Uterus (tissue), 4 donors: ENCODE measurements around the gene RASA3. TPM values are rescaled to one million over a fixed set of nuclear protein-coding genes. Genes with fewer than 3 reads are reported as not detected.
"Not testable (repeated sequence)": the region's sequence is repeated elsewhere in the genome, so short reads cannot be mapped to it uniquely, and the experiment has no call there.

Experiments used
- DNase-seq, 2 donors: peaks; one replicate each; pipeline ENCODE4 v3.0.0-alpha.2; 2019 to 2020
- H3K27ac ChIP-seq, 2 donors: fragments of 200-600 bp; sonication (generic); 1 replicate in 1 of 2; 2 replicates in 1 of 2; pipeline ENCODE4 v1.5.1; 2016 to 2018
- H3K27me3 ChIP-seq, 2 donors: fragments of 200-600 bp; sonication (generic); one replicate each; pipeline ENCODE4 v1.5.1; 2018 to 2019; ENCODE audit warnings: control low read depth in 1 of 2
- H3K36me3 ChIP-seq, 2 donors: fragments of 200-600 bp; sonication (generic); one replicate each; pipeline ENCODE4 v1.5.1; 2019; ENCODE audit warnings: control low read depth in 1 of 2
- H3K4me1 ChIP-seq, 2 donors: fragments of 200-600 bp; sonication (generic); one replicate each; pipeline ENCODE4 v1.5.1; 2018 to 2019; ENCODE audit warnings: control low read depth in 1 of 2
- H3K4me3 ChIP-seq, 2 donors: fragments of 200-600 bp; sonication (generic); 1 replicate in 1 of 2; 2 replicates in 1 of 2; pipeline ENCODE4 v1.5.1; 2018 to 2019; ENCODE audit warnings: mild to moderate bottlenecking in 1 of 2
- H3K9me3 ChIP-seq, 2 donors: fragments of 200-600 bp; sonication (generic); one replicate each; pipeline ENCODE4 v1.5.1; 2019; ENCODE audit warnings: control low read depth in 1 of 2
- POLR2A ChIP-seq, 2 donors: fragments of 450-650 bp; IDR thresholded peaks; one replicate each; pipeline ENCODE4 v1.6.1; 2016; ENCODE audit warnings: antibody characterized with exemption in 2 of 2, mild to moderate bottlenecking in 1 of 2, moderate library complexity in 1 of 2
- intact Hi-C: fragments of 100-400 bp; cut with DNase I; formaldehyde crosslinking; loops from one replicate; pipeline ENCODE4 v1.15.1; 2023; ENCODE audit warnings: low total_unique reads
- total RNA-seq, 4 donors: library from RNA; depleted of rRNA in 3 of 4; stranded (reverse); fragments of >200 nt in 3 of 4; gene quantifications; one replicate each; pipeline versions ENCODE4 v1.1.0 to v1.2.4, GENCODE V29; 2014 to 2023
- TF ChIP-seq, protein P1 (sequence below), 4 experiments: fragments of 200-600 bp in 2 of 4; fragments of 450-650 bp in 2 of 4; sonication (generic) in 2 of 4; IDR thresholded peaks; one replicate each; pipeline ENCODE4 v1.5.1; 2016 to 2019; ENCODE audit warnings: antibody characterized with exemption in 4 of 4, mild to moderate bottlenecking in 2 of 4, moderate library complexity in 1 of 4
- donor health status: DM: yes; HTN: yes; CAD: no.

The RASA3 gene
- total RNA-seq, 4 donors from 2014 or later = 8.5 to 31.6 (median 17.2) TPM

DNA sequence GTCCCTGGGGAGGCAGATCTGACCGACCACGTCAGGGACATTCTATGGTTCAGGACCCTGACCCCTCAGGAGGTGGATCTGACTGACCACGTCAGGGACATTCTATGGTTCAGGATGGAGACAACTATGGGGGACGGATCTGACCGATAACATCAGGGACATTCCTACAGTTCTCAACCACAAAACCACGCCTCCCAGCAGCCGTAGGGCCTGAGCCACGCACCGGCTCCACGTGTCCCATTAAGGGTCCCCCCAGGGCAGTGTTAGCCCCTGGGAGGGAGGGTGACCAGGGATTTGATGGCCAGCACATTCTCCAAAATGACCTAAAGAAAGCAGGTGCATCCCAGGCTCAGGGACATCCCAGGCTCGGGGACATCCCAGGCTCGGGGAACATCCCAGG is 109.5 kb downstream of the RASA3 start:
- Histone ChIP-seq H3K27ac (no peak overlapping the region), H3K4me1 (peaks cover 0 to 6% of the 10 kb centered on the region in 2 donors), H3K36me3 (no peaks in the 10 kb centered on the region), H3K27me3 (no peaks in the 10 kb centered on the region), H3K4me3 (no peak overlapping the region), H3K9me3 (no peaks in the 10 kb centered on the region)
- no peak for DNase-seq
- TF ChIP-seq POLR2A (IDR thresholded peaks at IDR 0.05) = no peak
- TF ChIP-seq, protein P1, sequence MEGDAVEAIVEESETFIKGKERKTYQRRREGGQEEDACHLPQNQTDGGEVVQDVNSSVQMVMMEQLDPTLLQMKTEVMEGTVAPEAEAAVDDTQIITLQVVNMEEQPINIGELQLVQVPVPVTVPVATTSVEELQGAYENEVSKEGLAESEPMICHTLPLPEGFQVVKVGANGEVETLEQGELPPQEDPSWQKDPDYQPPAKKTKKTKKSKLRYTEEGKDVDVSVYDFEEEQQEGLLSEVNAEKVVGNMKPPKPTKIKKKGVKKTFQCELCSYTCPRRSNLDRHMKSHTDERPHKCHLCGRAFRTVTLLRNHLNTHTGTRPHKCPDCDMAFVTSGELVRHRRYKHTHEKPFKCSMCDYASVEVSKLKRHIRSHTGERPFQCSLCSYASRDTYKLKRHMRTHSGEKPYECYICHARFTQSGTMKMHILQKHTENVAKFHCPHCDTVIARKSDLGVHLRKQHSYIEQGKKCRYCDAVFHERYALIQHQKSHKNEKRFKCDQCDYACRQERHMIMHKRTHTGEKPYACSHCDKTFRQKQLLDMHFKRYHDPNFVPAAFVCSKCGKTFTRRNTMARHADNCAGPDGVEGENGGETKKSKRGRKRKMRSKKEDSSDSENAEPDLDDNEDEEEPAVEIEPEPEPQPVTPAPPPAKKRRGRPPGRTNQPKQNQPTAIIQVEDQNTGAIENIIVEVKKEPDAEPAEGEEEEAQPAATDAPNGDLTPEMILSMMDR (IDR thresholded peaks at IDR 0.05) = no peak
- intact Hi-C loops = no loop called here

DNA sequence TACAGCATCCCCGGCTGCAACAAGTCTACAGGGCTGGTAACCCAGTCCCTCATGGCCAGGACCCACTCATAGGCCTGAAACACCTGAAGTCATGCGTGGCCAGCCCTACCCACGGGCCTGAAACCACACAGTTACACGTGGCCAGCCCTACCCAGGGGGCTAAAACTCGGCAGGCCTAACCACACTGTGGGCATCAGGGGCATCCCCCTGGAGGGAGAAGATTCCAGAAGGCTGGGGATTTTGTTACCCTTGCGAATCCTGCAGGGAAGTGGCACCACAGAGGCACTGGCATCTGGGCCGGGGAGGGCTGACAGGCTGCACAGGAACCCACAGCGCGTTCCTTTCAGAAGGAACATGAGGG is 110.1 kb downstream of the RASA3 start:
- no peaks in the 10 kb centered on the region for H3K36me3 ChIP-seq
- no peak overlapping the region for H3K4me3 ChIP-seq

DNA sequence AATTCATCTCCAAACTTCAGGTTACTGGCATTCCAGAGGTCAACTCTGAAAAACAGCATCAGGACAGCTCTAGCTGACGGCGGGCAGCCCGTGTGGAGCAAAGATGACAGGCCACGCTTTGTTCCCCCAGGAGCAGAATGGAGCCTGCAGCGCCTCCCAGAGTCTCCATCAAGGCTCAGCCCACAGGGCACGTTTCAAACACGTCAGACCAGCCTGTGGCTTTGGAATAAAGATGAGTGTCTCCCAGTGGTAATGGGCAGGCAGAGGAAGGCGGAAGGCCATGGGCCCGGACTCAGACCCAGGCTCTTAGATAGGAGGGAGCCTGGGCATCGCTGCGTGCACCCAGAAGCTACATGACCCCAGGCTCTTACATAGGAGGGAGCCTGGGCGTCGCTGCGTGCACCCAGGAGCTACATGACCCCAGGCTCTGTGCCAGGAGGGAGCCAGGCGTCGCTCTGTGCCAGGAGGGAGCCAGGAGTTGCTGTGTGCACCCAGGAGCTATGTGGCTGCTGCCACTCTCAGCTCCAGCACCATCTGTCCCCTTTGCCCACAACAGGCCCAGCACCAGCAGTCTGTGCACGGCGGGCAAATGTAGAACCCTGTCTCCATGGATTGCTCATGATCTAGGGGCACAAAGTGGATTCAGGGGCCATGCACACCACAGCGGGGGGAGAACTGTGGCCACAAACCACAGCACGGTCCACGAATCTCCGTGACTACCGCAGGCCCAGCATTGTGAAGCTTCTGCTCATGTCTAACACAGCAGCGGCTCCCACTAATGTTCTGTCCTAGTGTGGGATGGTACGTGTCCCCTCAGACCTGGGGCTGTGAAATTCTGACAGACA is 110.7 kb downstream of the RASA3 start:
- DNase-seq = no peak
- no peaks in the 10 kb centered on the region for H3K27me3 ChIP-seq
- H3K36me3 ChIP-seq = no peaks in the 10 kb centered on the region
- TF ChIP-seq, protein P1 (IDR thresholded peaks at IDR 0.05) = no peak
- no peak for TF ChIP-seq POLR2A (IDR thresholded peaks at IDR 0.05)
- intact Hi-C loops = no loop called here
- no peak overlapping the region for H3K4me3 ChIP-seq
- H3K4me1 ChIP-seq = peaks cover 0 to 6% of the 10 kb centered on the region in 2 donors
- H3K9me3 ChIP-seq = no peaks in the 10 kb centered on the region
- H3K27ac ChIP-seq = no peak overlapping the region

More for the DNA sequence above, 110.1 kb downstream of the RASA3 start:
- Histone ChIP-seq H3K4me1 (peaks cover 0 to 6% of the 10 kb centered on the region in 2 donors), H3K9me3 (no peaks in the 10 kb centered on the region), H3K27me3 (no peaks in the 10 kb centered on the region), H3K27ac (no peak overlapping the region)
- DNase-seq = no peak
- TF ChIP-seq, protein P1 (IDR thresholded peaks at IDR 0.05) = no peak
- no peak for TF ChIP-seq POLR2A (IDR thresholded peaks at IDR 0.05)
- intact Hi-C loops = no loop called here

DNA sequence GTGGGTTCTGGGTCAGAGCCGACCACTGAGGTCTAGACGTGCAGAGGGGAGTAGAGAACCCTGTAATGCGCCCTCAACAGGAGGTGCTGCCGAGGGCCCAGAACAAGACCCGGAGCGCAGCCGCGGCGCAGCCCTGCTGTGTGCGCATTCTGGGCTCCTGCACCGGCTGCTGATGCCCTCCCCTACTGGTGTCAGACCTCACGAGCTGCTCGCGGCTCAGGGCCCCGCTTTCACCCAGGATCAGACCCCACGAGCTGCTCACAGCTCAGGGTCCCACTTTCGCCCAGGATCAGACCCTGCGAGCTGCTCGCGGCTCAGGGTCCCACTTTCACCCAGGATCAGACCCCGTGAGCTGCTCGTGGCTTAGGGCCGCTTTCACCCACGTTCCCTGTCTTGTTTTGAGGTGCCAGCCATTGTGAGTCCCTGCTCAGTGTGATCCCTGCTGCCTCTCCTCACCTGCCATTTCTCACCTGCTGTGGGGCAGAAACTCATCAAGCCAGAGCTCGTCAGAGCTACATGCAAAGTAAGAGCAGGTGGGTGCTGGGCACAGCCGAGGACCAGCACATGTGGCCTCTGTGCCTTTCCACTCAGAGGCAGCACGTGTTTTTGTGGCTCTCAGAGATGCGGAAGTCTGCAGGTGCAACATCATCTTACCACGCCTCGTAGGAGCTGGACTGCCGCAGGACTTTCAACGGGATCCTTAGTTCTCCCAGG is 111.5 kb downstream of the RASA3 start:
- TF ChIP-seq, protein P1 (IDR thresholded peaks at IDR 0.05) = no peak
- no peak for TF ChIP-seq POLR2A (IDR thresholded peaks at IDR 0.05)
- intact Hi-C loops = no loop called here
- Histone ChIP-seq H3K4me1 (peaks cover 0 to 3% of the 10 kb centered on the region in 2 donors), H3K27me3 (no peaks in the 10 kb centered on the region), H3K27ac (no peak overlapping the region), H3K9me3 (no peaks in the 10 kb centered on the region), H3K36me3 (no peaks in the 10 kb centered on the region), H3K4me3 (no peak overlapping the region)
- DNase-seq = no peak

DNA sequence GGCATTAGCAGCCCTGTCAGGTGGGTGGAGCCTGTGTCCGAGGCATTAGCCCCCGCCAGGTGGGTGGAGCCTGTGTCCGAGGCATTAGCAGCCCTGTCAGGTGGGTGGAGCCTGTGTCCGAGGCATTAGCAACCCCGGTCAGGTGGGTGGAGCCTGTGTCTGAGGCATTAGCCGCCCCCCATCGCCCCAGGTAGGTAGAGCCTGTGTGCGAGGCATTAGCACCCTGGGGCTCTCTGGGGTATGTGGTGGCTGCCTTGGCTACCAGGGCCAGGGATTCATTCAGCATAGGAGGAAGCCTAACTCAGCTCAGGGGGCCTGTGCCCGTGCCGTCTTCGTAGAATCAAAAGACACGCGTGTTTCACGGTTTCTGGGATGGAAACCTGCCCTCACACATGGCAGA is 112.3 kb downstream of the RASA3 start:
- H3K36me3 ChIP-seq, DNase-seq, H3K4me1 ChIP-seq, H3K4me3 ChIP-seq, intact Hi-C loops, H3K27me3 ChIP-seq, H3K27ac ChIP-seq, H3K9me3 ChIP-seq: not testable (repeated sequence)
